H1 (cell line): ENCODE results near the gene SLC26A8. TPM values are rescaled to one million over a fixed set of nuclear protein-coding genes. Genes with fewer than 3 reads are reported as not detected.

ENCODE experiments used
- CTCF ChIA-PET: fragments of 300-600 bp; sonication (Branson Sonifier 250); formaldehyde crosslinking; loops from one replicate; lab custom pipeline; 2021; ENCODE audit not compliant: partially characterized antibody; lab: Charles Lee
- POLR2A ChIA-PET: fragments of 300-600 bp; sonication (Branson Sonifier 250); formaldehyde crosslinking; loops from one replicate; lab custom pipeline; 2021; ENCODE audit warnings: inconsistent platforms; ENCODE audit not compliant: partially characterized antibody; lab: Charles Lee
- DNase-seq, 2 experiments: peaks; one replicate each; pipeline versions ENCODE4 v3.0.0 to v3.0.0-alpha.2; 2010 to 2022; ENCODE audit warnings: low spot score in 2 of 2, low read depth in 1 of 2, mixed read lengths in 1 of 2
- FAIRE-seq: peaks from 2 replicates; lab custom pipeline; 2011; peaks lifted over from hg19 to GRCh38; lab: Jason Lieb, UNC
- H2AFZ ChIP-seq: 2 replicates; pipeline ENCODE4 v1.8.1; 2012; ENCODE audit warnings: low read length, inconsistent platforms
- H2AK5ac ChIP-seq: 2 replicates; pipeline ENCODE4 v1.6.1; 2013; ENCODE audit warnings: low read depth, low read length
- H2BK120ac ChIP-seq: replicated peaks from 2 replicates; pipeline ENCODE3; 2013; ENCODE audit warnings: low read depth, low read length, inconsistent platforms
- H2BK12ac ChIP-seq: 2 replicates; pipeline ENCODE4 v1.6.1; 2013; ENCODE audit warnings: low read depth, low read length
- H2BK15ac ChIP-seq: 2 replicates; pipeline ENCODE4 v1.6.1; 2013; ENCODE audit warnings: low read length
- H2BK20ac ChIP-seq: 2 replicates; pipeline ENCODE4 v1.6.1; 2013; ENCODE audit warnings: low read length
- H2BK5ac ChIP-seq: 2 replicates; pipeline ENCODE4 v1.6.1; 2013; ENCODE audit warnings: low read depth, low read length
- H3K14ac ChIP-seq: 2 replicates; pipeline ENCODE4 v1.6.1; 2013; ENCODE audit warnings: inconsistent platforms; ENCODE audit not compliant: insufficient read length
- H3K18ac ChIP-seq: 2 replicates; pipeline ENCODE4 v1.6.1; 2013; ENCODE audit warnings: low read length; ENCODE audit errors: extremely low read depth
- H3K23ac ChIP-seq: 2 replicates; pipeline ENCODE4 v1.6.1; 2013; ENCODE audit warnings: inconsistent platforms; ENCODE audit not compliant: insufficient read length
- H3K23me2 ChIP-seq: 2 replicates; pipeline ENCODE4 v1.6.1; 2013; ENCODE audit warnings: low read depth, low read length
- H3K27ac ChIP-seq: 2 replicates; pipeline ENCODE4 v1.6.1; 2011; ENCODE audit warnings: low read depth, low read length, inconsistent platforms
- H3K27me3 ChIP-seq, 4 experiments: replicated peaks in 1 of 4; 1 replicate in 1 of 4; 2 replicates in 3 of 4; pipeline versions ENCODE4 v1.6.1 to v1.8.1; 2011 to 2013; ENCODE audit warnings: low read length in 3 of 4, mild to moderate bottlenecking in 3 of 4, inconsistent platforms in 2 of 4, mixed read lengths in 2 of 4, moderate library complexity in 1 of 4; ENCODE audit not compliant: control insufficient read depth in 3 of 4, insufficient read depth in 3 of 4; ENCODE audit errors: extremely low read depth in 1 of 4
- H3K36me3 ChIP-seq, 4 experiments: 2 replicates each; pipeline versions ENCODE4 v1.6.1 to v1.8.1; 2011 to 2013; ENCODE audit warnings: mild to moderate bottlenecking in 4 of 4, low read length in 3 of 4, moderate library complexity in 2 of 4, control low read depth in 1 of 4, inconsistent platforms in 1 of 4; ENCODE audit not compliant: insufficient read depth in 4 of 4, control insufficient read depth in 2 of 4
- H3K4ac ChIP-seq: replicated peaks from 2 replicates; pipeline ENCODE3; 2013; ENCODE audit warnings: low read length, low read depth, mixed read lengths, inconsistent platforms; ENCODE audit not compliant: insufficient read length
- H3K4me1 ChIP-seq, 4 experiments: replicated peaks in 1 of 4; 1 replicate in 1 of 4; 2 replicates in 3 of 4; pipeline versions ENCODE4 v1.6.1 to v1.8.1; 2011 to 2013; ENCODE audit warnings: low read length in 3 of 4, inconsistent platforms in 2 of 4, mixed read lengths in 1 of 4; ENCODE audit not compliant: insufficient read depth in 4 of 4, control insufficient read depth in 3 of 4
- H3K4me2 ChIP-seq, 2 experiments: 2 replicates each; pipeline versions ENCODE4 v1.6.1 to v1.8.1; 2011 to 2013; ENCODE audit warnings: low read depth in 2 of 2, low read length in 2 of 2, control low read depth in 1 of 2, inconsistent platforms in 1 of 2, mild to moderate bottlenecking in 1 of 2; ENCODE audit not compliant: insufficient read depth in 1 of 2
- H3K4me3 ChIP-seq, 4 experiments: fragments of 200-600, 300-600 bp in 1 of 4; sonication (generic), shearing (Covaris generic), sonication (Bioruptor Twin) in 1 of 4; 2 replicates each; pipeline versions ENCODE4 v1.5.1 to v1.8.1; 2011 to 2016; ENCODE audit warnings: low read length in 4 of 4, low read depth in 3 of 4, control low read depth in 2 of 4, inconsistent platforms in 2 of 4, mild to moderate bottlenecking in 2 of 4, mixed read lengths in 1 of 4, moderate library complexity in 1 of 4; ENCODE audit not compliant: insufficient read depth in 2 of 4; ENCODE audit errors: extremely low read depth in 1 of 4
- H3K56ac ChIP-seq: replicated peaks from 2 replicates; pipeline ENCODE3; 2013; ENCODE audit warnings: low read depth, mild to moderate bottlenecking, mixed read lengths, low read length, inconsistent platforms; ENCODE audit not compliant: insufficient read length
- H3K79me1 ChIP-seq: 2 replicates; pipeline ENCODE4 v1.6.1; 2013; ENCODE audit warnings: low read depth, low read length, control low read depth
- H3K79me2 ChIP-seq, 2 experiments: 2 replicates each; pipeline versions ENCODE4 v1.6.1 to v1.8.1; 2012 to 2013; ENCODE audit warnings: low read length in 2 of 2, mild to moderate bottlenecking in 2 of 2, inconsistent platforms in 1 of 2; ENCODE audit not compliant: insufficient read depth in 2 of 2, control insufficient read depth in 1 of 2
- H3K9ac ChIP-seq, 4 experiments: replicated peaks in 1 of 4; 1 replicate in 1 of 4; 2 replicates in 3 of 4; pipeline versions ENCODE4 v1.6.1 to v1.8.1; 2011 to 2013; ENCODE audit warnings: low read depth in 3 of 4, low read length in 3 of 4, control low read depth in 2 of 4, mild to moderate bottlenecking in 2 of 4, moderate library complexity in 2 of 4, inconsistent platforms in 1 of 4; ENCODE audit errors: extremely low read depth in 1 of 4
- H3K9me3 ChIP-seq, 2 experiments: 2 replicates each; pipeline versions ENCODE4 v1.6.1 to v1.8.1; 2012 to 2013; ENCODE audit warnings: mild to moderate bottlenecking in 2 of 2, moderate library complexity in 2 of 2, control low read depth in 1 of 2, inconsistent platforms in 1 of 2, low read depth in 1 of 2, low read length in 1 of 2, mixed read lengths in 1 of 2; ENCODE audit not compliant: insufficient read depth in 2 of 2
- H4K20me1 ChIP-seq, 2 experiments: replicated peaks in 1 of 2; 2 replicates each; pipeline versions ENCODE3 to v1.8.1; 2011 to 2013; ENCODE audit warnings: inconsistent platforms in 2 of 2, low read length in 2 of 2, mild to moderate bottlenecking in 1 of 2; ENCODE audit not compliant: insufficient read depth in 2 of 2, control insufficient read depth in 1 of 2
- H4K5ac ChIP-seq: 2 replicates; pipeline ENCODE4 v1.6.1; 2013; ENCODE audit warnings: low read length, low read depth, mixed read lengths, inconsistent platforms; ENCODE audit not compliant: insufficient read length
- H4K8ac ChIP-seq: 2 replicates; pipeline ENCODE4 v1.8.0; 2013; ENCODE audit warnings: mild to moderate bottlenecking, moderate library complexity, low read length, inconsistent platforms; ENCODE audit not compliant: insufficient read depth; ENCODE audit errors: extremely low read depth
- H4K91ac ChIP-seq: replicated peaks from 2 replicates; pipeline ENCODE3; 2013; ENCODE audit warnings: low read length, mixed read lengths, inconsistent platforms; ENCODE audit not compliant: insufficient read length
- EGR1 ChIP-seq: IDR thresholded peaks from 2 replicates; pipeline ENCODE4 v1.6.1; 2011; ENCODE audit warnings: low read depth, low read length, borderline replicate concordance
- EZH2 ChIP-seq: fragments of 200-600 bp; sonication (generic); IDR thresholded peaks from 2 replicates; pipeline ENCODE4 v1.7.1; 2012; ENCODE audit warnings: low read depth, mild to moderate bottlenecking, moderate library complexity, low read length, inconsistent platforms; ENCODE audit not compliant: severe bottlenecking
- MAX ChIP-seq: IDR thresholded peaks from 2 replicates; pipeline ENCODE4 v1.6.1; 2012; ENCODE audit warnings: inconsistent platforms
- POLR2A ChIP-seq, 2 experiments: IDR thresholded peaks; 1 replicate in 1 of 2; 2 replicates in 1 of 2; pipeline ENCODE4 v1.6.1; 2011; ENCODE audit warnings: low read depth in 2 of 2, low read length in 2 of 2, mild to moderate bottlenecking in 2 of 2; ENCODE audit errors: control extremely low read depth in 1 of 2
- SP1 ChIP-seq: IDR thresholded peaks from 2 replicates; pipeline ENCODE4 v1.6.1; 2011; ENCODE audit warnings: low read depth, low read length
- ZNF274 ChIP-seq: IDR thresholded peaks from 2 replicates; pipeline ENCODE4 v1.7.0; 2012; ENCODE audit warnings: low read length, borderline replicate concordance; ENCODE audit errors: extremely low read depth
- WGBS, 2 experiments: shearing (Covaris generic) in 1 of 2; methylation state at CpG; one replicate each; pipeline versions ENCODE4 v1.1.6 to v1.1.7; 2013 to 2015; ENCODE audit warnings: low lambda C conversion rate in 2 of 2, mixed read lengths in 2 of 2, inconsistent platforms in 1 of 2, low coverage in 1 of 2, missing lambda C conversion rate in 1 of 2; ENCODE audit not compliant: insufficient replicate concordance in 2 of 2, insufficient coverage in 1 of 2, insufficient read length in 1 of 2; ENCODE audit errors: extremely low coverage in 1 of 2, missing lambda C conversion rate in 1 of 2; 5-methylcytosine and 5-hydroxymethylcytosine counted together
- polyA plus RNA-seq, 7 experiments: library from polyadenylated mRNA; depleted of rRNA in 3 of 7; stranded (reverse) in 5 of 7; unstranded in 2 of 7; fragments of >200 nt in 5 of 7; fragments of 200-250 nt in 2 of 7; gene quantifications; 1 replicate in 5 of 7; 2 replicates in 1 of 7; 4 replicates in 1 of 7; pipeline versions ENCODE4 v1.2.1 to v1.2.3, GENCODE V29; 2011 to 2013; ENCODE audit warnings: missing spikeins in 2 of 7, mixed read lengths in 2 of 7
- total RNA-seq: library from RNA; stranded (reverse); fragmentation: NEBNext Ultra II Directional; extraction: Animal tissue kit (Norgen Biotek cat#: 25700); gene quantifications from 2 replicates; pipeline ENCODE4 v1.2.1, GENCODE V29; 2021

The SLC26A8 gene
- total and polyA plus RNA-seq, 2 of the 8 experiments (the other 6 are each of a cell fraction or from before 2014, with no cell fraction given): 0.56 to 0.57 TPM

GRCh38 chr6:36061236-36061635 is 36.8 kb upstream of the SLC26A8 start:
- H3K4ac ChIP-seq: no peak overlapping the region
- H3K18ac ChIP-seq: no peak overlapping the region
- H4K5ac ChIP-seq: no peak overlapping the region
- no peak overlapping the region for H3K27ac ChIP-seq
- no peak overlapping the region for H2AK5ac ChIP-seq
- H3K4me1 ChIP-seq: no peaks in the 10 kb centered on the region
- H4K8ac ChIP-seq: no peak overlapping the region
- H3K9me3 ChIP-seq: no peaks in the 10 kb centered on the region
- peaks cover 0 to 9% of the 10 kb centered on the region in 2 experiments; a peak in 2 of 4 replicates for H3K79me2 ChIP-seq
- ChIA-PET CTCF (interaction anchor here (0.7 to 1.3 kb wide), 2 partner anchors 9 to 12 kb away, joined by 4 to 6 read pairs; no protein-coding TSS in a partner anchor), POLR2A (no interaction called here)
- no peak overlapping the region for H3K4me2 ChIP-seq
- WGBS, 2 experiments: 45% methylated on average over 2 of the region's 2 CpGs; no CpG with 5 or more reads in 1 of the 2 experiments
- DNase-seq (no peak), FAIRE-seq (no peak)
- no peak overlapping the region for H2BK12ac ChIP-seq
- no peak overlapping the region for H2BK5ac ChIP-seq
- H3K27me3 ChIP-seq: no peaks in the 10 kb centered on the region
- H3K56ac ChIP-seq: no peak overlapping the region
- H2BK20ac ChIP-seq: no peak overlapping the region
- H2BK15ac ChIP-seq: no peak overlapping the region
- no peak overlapping the region for H2AFZ ChIP-seq
- H3K23ac ChIP-seq: no peak overlapping the region
- H3K36me3 ChIP-seq: peaks cover 0 to 7% (median 3%) of the 10 kb centered on the region in 4 experiments; a peak in 3 of 8 replicates
- H2BK120ac ChIP-seq: no peak overlapping the region
- no peak overlapping the region for H4K91ac ChIP-seq
- no peaks in the 10 kb centered on the region; the same call in 1 of the 2 replicates for H3K79me1 ChIP-seq
- H3K14ac ChIP-seq: no peak overlapping the region
- H4K20me1 ChIP-seq: peaks cover 0 to 3% of the 10 kb centered on the region in 2 experiments
- no peak overlapping the region for H3K4me3 ChIP-seq
- no peak overlapping the region for H3K9ac ChIP-seq
- H3K23me2 ChIP-seq: peaks cover 1% of the 10 kb centered on the region; the same call in 1 of the 2 replicates
- TF ChIP-seq EZH2 (no peak), SP1 (no peak), EGR1 (no peak), MAX (no peak), ZNF274 (no peak), POLR2A (IDR thresholded peaks at IDR 0.05; ENCODE audit: control extremely low read depth in 1 of 2, low read depth in 2 of 2, low read length in 2 of 2) (no peak)
